Astrocyte of the spinal cord (primary cell): ENCODE results near the gene LRRC4.

Experiments
- DNase-seq: peaks from one replicate; pipeline ENCODE4 v3.0.0; 2011; ENCODE audit warnings: low read depth, low spot score
- H3K4me3 ChIP-seq: 2 replicates; pipeline ENCODE4 v1.5.1; 2011; ENCODE audit warnings: low read depth, mild to moderate bottlenecking, low read length, moderate library complexity
- CTCF ChIP-seq: IDR thresholded peaks from 2 replicates; pipeline ENCODE4 v1.5.1; 2012; ENCODE audit warnings: low read depth, mild to moderate bottlenecking, low read length, inconsistent platforms
- in situ Hi-C: cut with HindIII; loops from 2 replicates; pipeline ENCODE4 v1.10.0; 2017; ENCODE audit warnings: low sequenced_read_pairs

The LRRC4 gene

GRCh38 chr7:127978421-127978820, 52.8 kb downstream of the LRRC4 start:
- in situ Hi-C loops: no loop called here
- no peak overlapping the region for H3K4me3 ChIP-seq
- no peak for TF ChIP-seq CTCF
- no peak for DNase-seq
